ENCODE measurements around the gene GAA.

GAA gene

DNA sequence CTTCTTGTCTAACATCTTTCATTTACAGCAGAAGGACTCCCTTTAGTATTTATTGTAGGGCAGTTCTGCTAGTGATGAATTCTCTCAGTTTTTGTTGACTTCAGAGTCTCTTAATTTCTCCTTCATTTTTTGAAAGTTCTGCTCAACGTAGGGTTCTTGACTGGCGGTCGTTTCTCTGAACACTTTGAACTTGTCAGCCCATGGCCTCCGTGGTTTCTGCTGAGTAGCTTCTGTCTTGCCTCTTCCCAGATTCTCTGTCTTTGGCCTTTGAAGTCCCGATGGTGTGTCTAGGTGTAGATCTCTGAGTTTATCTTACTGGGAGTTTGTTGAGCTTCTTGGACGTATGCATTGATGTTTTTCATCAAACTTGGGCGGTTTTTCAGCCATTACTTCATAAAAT lies 13.4 kb downstream of the GAA start:
- no peak for DNase-seq (ENCODE audit: extremely low read depth, low read depth)
- TF ChIP-seq, protein P1, sequence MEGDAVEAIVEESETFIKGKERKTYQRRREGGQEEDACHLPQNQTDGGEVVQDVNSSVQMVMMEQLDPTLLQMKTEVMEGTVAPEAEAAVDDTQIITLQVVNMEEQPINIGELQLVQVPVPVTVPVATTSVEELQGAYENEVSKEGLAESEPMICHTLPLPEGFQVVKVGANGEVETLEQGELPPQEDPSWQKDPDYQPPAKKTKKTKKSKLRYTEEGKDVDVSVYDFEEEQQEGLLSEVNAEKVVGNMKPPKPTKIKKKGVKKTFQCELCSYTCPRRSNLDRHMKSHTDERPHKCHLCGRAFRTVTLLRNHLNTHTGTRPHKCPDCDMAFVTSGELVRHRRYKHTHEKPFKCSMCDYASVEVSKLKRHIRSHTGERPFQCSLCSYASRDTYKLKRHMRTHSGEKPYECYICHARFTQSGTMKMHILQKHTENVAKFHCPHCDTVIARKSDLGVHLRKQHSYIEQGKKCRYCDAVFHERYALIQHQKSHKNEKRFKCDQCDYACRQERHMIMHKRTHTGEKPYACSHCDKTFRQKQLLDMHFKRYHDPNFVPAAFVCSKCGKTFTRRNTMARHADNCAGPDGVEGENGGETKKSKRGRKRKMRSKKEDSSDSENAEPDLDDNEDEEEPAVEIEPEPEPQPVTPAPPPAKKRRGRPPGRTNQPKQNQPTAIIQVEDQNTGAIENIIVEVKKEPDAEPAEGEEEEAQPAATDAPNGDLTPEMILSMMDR (IDR thresholded peaks at IDR 0.05; ENCODE audit: low read depth, low read length): no peak

DNA sequence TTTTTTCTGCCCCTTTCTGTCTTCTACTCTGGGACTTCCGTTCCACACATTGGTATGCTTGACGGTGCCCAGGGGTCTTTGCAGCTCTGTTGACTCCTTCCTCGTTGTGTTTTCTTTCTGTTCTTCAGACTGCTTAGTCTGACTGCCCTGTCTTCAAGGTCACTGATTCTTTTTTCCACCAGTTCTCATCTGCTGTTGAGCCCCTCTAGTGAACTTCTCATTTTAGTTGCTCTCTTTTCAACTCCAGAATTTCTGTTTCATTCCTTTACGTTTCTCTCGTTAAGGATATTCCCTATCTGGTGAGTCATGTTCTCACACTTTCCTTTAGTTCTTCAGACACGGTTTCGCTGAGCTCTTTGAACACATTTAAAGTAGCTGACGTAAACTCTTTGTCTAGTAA lies 13.8 kb downstream of the GAA start:
- DNase-seq (ENCODE audit: extremely low read depth, low read depth): no peak

DNA sequence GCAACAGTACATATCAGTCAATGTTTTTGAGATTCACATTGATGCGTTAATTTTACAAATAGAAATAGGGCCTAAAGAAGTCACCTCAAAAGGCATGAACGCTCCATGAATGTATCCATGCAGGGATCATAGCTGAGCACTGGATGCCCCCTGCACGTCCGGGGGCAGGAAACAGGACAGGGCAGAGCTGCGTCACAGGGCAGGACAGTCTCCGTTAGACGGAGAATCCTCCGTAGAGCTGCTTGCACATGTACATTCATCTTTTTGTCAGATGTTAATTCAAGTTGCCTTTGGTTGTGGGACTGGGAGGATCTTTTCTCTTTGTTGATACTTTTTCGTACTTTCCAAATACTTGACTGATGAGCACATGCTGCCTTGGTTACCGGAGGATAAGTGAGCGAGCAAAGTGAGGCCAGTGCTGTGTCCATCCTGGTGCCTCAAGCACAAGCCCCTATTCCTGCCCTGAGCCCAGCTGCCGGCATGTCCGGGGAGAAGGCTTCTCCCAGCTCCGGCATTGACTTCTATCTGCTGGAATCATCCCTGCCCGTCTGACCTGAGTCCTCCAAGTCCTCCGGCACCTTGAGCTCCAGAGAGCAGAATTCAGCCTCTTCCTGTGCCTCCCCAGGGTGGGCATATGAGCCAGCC lies 15.0 kb downstream of the GAA start:
- DNase-seq (ENCODE audit: extremely low read depth, low read depth): no peak
- TF ChIP-seq, protein P1 (IDR thresholded peaks at IDR 0.05; ENCODE audit: low read depth, low read length): no peak

More for the DNA sequence above, 13.8 kb downstream of the GAA start:
- TF ChIP-seq, protein P1 (IDR thresholded peaks at IDR 0.05; ENCODE audit: low read depth, low read length): no peak

DNA sequence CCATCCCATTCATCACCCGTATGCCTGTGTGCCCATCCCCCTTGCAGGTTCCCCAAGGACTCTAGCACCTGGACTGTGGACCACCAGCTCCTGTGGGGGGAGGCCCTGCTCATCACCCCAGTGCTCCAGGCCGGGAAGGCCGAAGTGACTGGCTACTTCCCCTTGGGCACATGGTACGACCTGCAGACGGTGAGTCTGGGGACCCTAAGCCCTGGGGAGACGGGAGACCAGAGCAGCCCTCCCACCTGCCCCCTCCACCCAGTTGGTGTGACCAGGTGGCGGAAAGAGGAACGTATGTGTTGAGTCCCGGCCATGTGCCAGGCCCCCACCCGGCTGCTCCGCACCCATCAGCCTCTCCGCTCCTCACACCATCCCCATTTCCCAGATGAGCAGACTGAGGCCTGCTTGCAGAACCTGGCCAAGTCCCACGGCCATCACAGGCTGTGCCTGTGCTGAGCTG lies 15.6 kb downstream of the GAA start:
- TF ChIP-seq, protein P1 (IDR thresholded peaks at IDR 0.05; ENCODE audit: low read depth, low read length): no peak
- no peak for DNase-seq (ENCODE audit: extremely low read depth, low read depth)

DNA sequence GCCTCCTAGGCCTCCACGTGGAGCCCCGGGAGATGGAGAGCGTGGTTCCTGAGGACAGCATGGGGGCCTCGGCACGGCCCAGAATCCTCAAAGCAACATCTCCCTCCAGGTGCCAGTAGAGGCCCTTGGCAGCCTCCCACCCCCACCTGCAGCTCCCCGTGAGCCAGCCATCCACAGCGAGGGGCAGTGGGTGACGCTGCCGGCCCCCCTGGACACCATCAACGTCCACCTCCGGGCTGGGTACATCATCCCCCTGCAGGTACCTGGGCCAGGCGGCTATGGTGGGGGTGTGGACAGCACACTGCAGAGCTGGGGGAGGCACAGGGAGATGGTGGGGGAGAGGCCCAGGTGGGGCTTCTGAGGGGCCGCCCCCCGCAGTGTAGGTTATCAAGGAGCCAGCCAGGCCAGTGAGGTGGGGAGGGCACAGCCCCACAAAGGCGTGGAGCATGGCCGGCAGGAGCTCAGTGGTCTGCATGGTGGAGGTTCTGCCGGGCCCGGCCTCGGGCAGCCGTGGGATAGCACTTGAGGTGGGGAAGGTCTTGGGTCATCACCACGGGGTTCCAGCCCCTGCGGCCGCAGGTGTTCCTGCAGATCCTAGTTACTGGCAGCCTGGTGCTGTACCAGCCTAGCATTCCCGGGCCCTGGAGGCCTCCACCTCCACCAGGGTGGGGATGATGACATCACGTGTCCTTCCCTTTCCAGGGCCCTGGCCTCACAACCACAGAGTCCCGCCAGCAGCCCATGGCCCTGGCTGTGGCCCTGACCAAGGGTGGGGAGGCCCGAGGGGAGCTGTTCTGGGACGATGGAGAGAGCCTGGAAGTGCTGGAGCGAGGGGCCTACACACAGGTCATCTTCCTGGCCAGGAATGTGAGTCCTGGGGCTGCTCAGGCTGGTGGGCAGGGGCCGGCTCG lies 16.4 kb downstream of the GAA start:
- no peak for DNase-seq (ENCODE audit: extremely low read depth, low read depth)
- TF ChIP-seq, protein P1 (IDR thresholded peaks at IDR 0.05; ENCODE audit: low read depth, low read length): no peak

DNA sequence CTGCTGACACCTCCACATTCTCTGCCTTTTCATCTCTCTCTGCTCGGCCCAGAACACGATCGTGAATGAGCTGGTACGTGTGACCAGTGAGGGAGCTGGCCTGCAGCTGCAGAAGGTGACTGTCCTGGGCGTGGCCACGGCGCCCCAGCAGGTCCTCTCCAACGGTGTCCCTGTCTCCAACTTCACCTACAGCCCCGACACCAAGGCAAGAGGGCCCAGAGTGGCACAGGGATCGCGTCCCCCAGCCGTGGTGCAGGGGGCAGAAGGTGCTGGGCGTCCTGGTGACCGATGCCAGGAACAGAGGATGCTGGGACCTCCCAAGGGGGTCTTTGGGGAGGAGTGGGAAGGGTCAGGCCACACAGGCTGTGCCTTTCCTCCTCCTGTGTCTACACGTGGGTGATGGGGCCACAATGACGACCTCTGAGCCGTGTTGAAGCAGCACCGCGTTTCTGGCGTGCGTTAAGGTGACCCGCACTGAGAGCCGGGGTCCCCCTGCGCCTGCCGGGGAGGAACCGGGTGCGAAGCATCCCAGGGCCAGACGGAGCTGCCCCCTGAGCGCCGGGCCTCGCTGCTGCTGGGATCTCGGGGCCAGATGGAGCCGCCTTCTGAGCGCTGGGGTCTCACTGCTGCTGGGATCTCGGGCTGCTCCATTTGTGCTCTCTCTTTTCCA lies 17.4 kb downstream of the GAA start:
- DNase-seq (ENCODE audit: extremely low read depth, low read depth): no peak
- TF ChIP-seq, protein P1 (IDR thresholded peaks at IDR 0.05; ENCODE audit: low read depth, low read length): no peak

Measured in AG09319 (cell line).